Neural progenitor cell (in vitro differentiated cells): ENCODE measurements around the gene TTLL9. TPM values are rescaled to one million over a fixed set of nuclear protein-coding genes. Genes with fewer than 3 reads are reported as not detected.

ENCODE experiments used
- DNase-seq: peaks from one replicate; pipeline ENCODE4 v3.0.0-alpha.2; 2016; ENCODE audit warnings: low spot score
- H2AFZ ChIP-seq: fragments of 200-600 bp; sonication (generic); replicated peaks from 2 replicates; pipeline ENCODE4 v1.6.1; 2016; ENCODE audit warnings: antibody characterized with exemption
- H3F3A ChIP-seq: fragments of 200-600 bp; sonication (generic); 2 replicates; pipeline ENCODE4 v1.6.1; 2016; ENCODE audit warnings: antibody characterized with exemption, low read depth
- H3K27ac ChIP-seq: fragments of 200-600 bp; sonication (generic); 2 replicates; pipeline ENCODE4 v1.5.1; 2016; ENCODE audit warnings: mild to moderate bottlenecking
- H3K27me3 ChIP-seq: fragments of 200-600 bp; sonication (generic); 2 replicates; pipeline ENCODE4 v1.6.1; 2016; ENCODE audit warnings: mild to moderate bottlenecking, moderate library complexity
- H3K36me3 ChIP-seq: fragments of 200-600 bp; sonication (generic); 2 replicates; pipeline ENCODE4 v1.5.1; 2016
- H3K4me1 ChIP-seq: fragments of 200-600 bp; sonication (generic); 2 replicates; pipeline ENCODE4 v1.6.1; 2016; ENCODE audit warnings: mixed run types
- H3K4me2 ChIP-seq: fragments of 200-600 bp; sonication (generic); 2 replicates; pipeline ENCODE4 v1.6.1; 2016
- H3K4me3 ChIP-seq: fragments of 200-600 bp; sonication (generic); 2 replicates; pipeline ENCODE4 v1.5.1; 2016
- H3K79me2 ChIP-seq: fragments of 200-600 bp; sonication (generic); 2 replicates; pipeline ENCODE4 v1.6.1; 2016; ENCODE audit warnings: low read depth
- H3K9ac ChIP-seq: fragments of 200-600 bp; sonication (generic); 2 replicates; pipeline ENCODE4 v1.6.1; 2016
- H3K9me3 ChIP-seq: fragments of 200-600 bp; sonication (generic); 2 replicates; pipeline ENCODE4 v1.5.1; 2016; ENCODE audit warnings: low read depth
- H4K20me1 ChIP-seq: fragments of 200-600 bp; sonication (generic); 2 replicates; pipeline ENCODE4 v1.6.1; 2016; ENCODE audit warnings: low read depth
- H3K27ac Mint-ChIP-seq: 3 replicates; pipeline ENCODE4 v1.8.0; 2021; ENCODE audit warnings: mixed read lengths
- H3K27me3 Mint-ChIP-seq: 2 replicates; pipeline ENCODE4 v1.8.0; 2022; ENCODE audit warnings: low read depth, mild to moderate bottlenecking, inconsistent platforms, moderate library complexity, mixed read lengths; ENCODE audit not compliant: insufficient read depth
- H3K36me3 Mint-ChIP-seq: 3 replicates; pipeline ENCODE4 v1.8.0; 2021; ENCODE audit warnings: mixed read lengths
- H3K4me1 Mint-ChIP-seq: 3 replicates; pipeline ENCODE4 v1.8.0; 2021; ENCODE audit warnings: mixed read lengths
- H3K4me3 Mint-ChIP-seq: 3 replicates; pipeline ENCODE4 v1.8.0; 2021; ENCODE audit warnings: mild to moderate bottlenecking, moderate library complexity, mixed read lengths
- H3K9me3 Mint-ChIP-seq: 3 replicates; pipeline ENCODE4 v1.8.0; 2020; ENCODE audit warnings: mixed read lengths
- CTCF ChIP-seq: fragments of 200-600 bp; sonication (generic); IDR thresholded peaks from 2 replicates; pipeline ENCODE4 v1.5.1; 2017; ENCODE audit warnings: antibody characterized with exemption, mild to moderate bottlenecking
- EZH2 ChIP-seq: fragments of 200-600 bp; sonication (generic); IDR thresholded peaks from 2 replicates; pipeline ENCODE4 v1.6.1; 2017; ENCODE audit warnings: antibody characterized with exemption, mild to moderate bottlenecking, moderate library complexity
- EZH2phosphoT487 ChIP-seq: fragments of 200-600 bp; sonication (generic); IDR thresholded peaks from 2 replicates; pipeline ENCODE4 v1.6.1; 2017; ENCODE audit warnings: antibody characterized with exemption
- total RNA-seq: library from RNA; depleted of rRNA; stranded (reverse); fragments of >200 nt; gene quantifications from 2 replicates; pipeline ENCODE4 v1.2.3, GENCODE V29; 2015; ENCODE audit warnings: low replicate concordance

TTLL9 gene
- total RNA-seq, 1 donor from 2014 or later: not detected

DNA sequence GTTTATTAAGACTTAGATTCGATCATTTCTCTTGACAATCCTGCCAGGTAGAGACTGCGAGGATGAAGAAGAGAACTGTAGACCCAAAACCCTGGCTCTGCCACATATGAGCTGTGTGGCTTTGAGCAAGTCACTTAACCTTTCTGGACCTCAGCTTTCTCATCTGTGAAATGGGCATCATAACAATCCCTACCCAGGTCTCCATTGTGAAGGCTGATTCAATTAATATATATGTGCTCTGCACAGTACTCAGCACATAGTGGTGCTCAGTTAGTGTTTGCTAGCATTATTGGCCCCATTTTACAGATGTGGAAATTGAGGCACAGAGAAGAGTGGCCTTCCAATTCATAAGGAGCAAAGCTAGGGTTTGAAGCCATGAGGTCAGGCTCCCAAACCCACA lies 105.4 kb downstream of the TTLL9 start:
- no peak overlapping the region for H3K4me3 Mint-ChIP-seq
- Histone ChIP-seq H3K4me3 (no peak overlapping the region), H3K9ac (no peak overlapping the region), H3K9me3 (no peaks in the 10 kb centered on the region), H3K27me3 (peaks cover 21% of the 10 kb centered on the region), H2AFZ (no peak overlapping the region), H3K79me2 (no peaks in the 10 kb centered on the region), H3F3A (peaks cover 54% of the 10 kb centered on the region), H3K27ac (no peak overlapping the region), H4K20me1 (peaks cover 22% of the 10 kb centered on the region), H3K4me2 (peak overlapping the region; percentile 73), H3K36me3 (no peaks in the 10 kb centered on the region), H3K4me1 (peaks cover 42% of the 10 kb centered on the region)
- peaks cover 24% of the 10 kb centered on the region for H3K27me3 Mint-ChIP-seq
- no peaks in the 10 kb centered on the region for H3K36me3 Mint-ChIP-seq
- H3K27ac Mint-ChIP-seq: no peak overlapping the region
- TF ChIP-seq CTCF: no peak
- no peak for TF ChIP-seq EZH2phosphoT487
- TF ChIP-seq EZH2: no peak
- no peaks in the 10 kb centered on the region for H3K9me3 Mint-ChIP-seq
- DNase-seq: no peak
- H3K4me1 Mint-ChIP-seq: peaks cover 32% of the 10 kb centered on the region

- no peak for DNase-seq
- H3K4me2 ChIP-seq: no peak overlapping the region
- no peak overlapping the region for H3K27ac ChIP-seq
- no peaks in the 10 kb centered on the region for H3K79me2 ChIP-seq
- Mint-ChIP-seq H3K4me1 (peaks cover 32% of the 10 kb centered on the region), H3K27ac (no peak overlapping the region), H3K9me3 (no peaks in the 10 kb centered on the region), H3K36me3 (no peaks in the 10 kb centered on the region), H3K4me3 (no peak overlapping the region), H3K27me3 (peaks cover 27% of the 10 kb centered on the region)
- H3K9ac ChIP-seq: no peak overlapping the region
- TF ChIP-seq EZH2: no peak
- no peak for TF ChIP-seq EZH2phosphoT487
- TF ChIP-seq CTCF: no peak
- peaks cover 13% of the 10 kb centered on the region for H4K20me1 ChIP-seq
- no peaks in the 10 kb centered on the region for H3K36me3 ChIP-seq
- H3K4me1 ChIP-seq: peaks cover 36% of the 10 kb centered on the region
- peaks cover 9% of the 10 kb centered on the region for H3K27me3 ChIP-seq
- H3K4me3 ChIP-seq: no peak overlapping the region
- H3K9me3 ChIP-seq: no peaks in the 10 kb centered on the region
- H2AFZ ChIP-seq: no peak overlapping the region
- H3F3A ChIP-seq: peaks cover 49% of the 10 kb centered on the region
Measured at GRCh38 chr20:31977080-31977479, 106.6 kb downstream of the TTLL9 start.

DNA sequence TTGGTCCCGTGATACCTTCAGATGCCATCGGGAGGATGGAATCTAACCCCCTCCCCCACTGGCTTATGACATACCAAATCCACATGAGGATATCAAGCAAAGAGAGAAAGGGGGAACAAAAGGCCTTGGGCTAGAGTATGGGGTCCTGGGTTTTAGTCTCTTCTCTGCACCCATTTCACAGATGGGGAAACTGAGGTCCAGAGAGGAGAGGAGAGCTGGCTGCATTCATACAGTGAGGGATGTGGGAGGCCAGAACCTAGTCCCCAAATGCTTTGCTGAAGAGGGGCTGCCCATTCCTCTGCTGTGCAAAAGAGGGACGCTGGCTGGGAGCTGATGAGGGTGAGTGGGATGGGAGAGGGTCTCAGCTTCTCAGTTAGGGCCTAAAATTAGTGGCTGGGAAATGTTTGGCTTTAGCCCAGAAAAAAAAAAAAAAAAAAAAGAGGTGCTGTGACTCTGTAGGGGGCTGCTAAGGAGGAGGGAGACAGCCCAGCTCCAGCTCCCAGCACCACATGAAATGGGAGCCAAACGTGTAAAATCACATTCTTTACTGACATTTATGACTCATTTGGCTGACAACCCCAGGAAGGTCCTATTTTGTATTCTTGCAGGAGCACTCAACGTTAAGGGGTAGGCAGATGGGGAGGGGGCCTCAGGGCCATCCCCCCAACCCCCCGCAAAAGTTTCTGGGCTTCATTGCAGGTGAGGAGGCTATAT lies 109.4 kb downstream of the TTLL9 start:
- Histone ChIP-seq H4K20me1 (no peaks in the 10 kb centered on the region), H3K4me3 (no peak overlapping the region), H3K9ac (no peak overlapping the region), H3K79me2 (no peaks in the 10 kb centered on the region), H3K27me3 (no peaks in the 10 kb centered on the region), H3F3A (peaks cover 27% of the 10 kb centered on the region), H3K9me3 (no peaks in the 10 kb centered on the region), H3K4me1 (peaks cover 18% of the 10 kb centered on the region), H3K27ac (no peak overlapping the region), H2AFZ (no peak overlapping the region), H3K36me3 (no peaks in the 10 kb centered on the region), H3K4me2 (no peak overlapping the region)
- peaks cover 9% of the 10 kb centered on the region for H3K4me1 Mint-ChIP-seq
- TF ChIP-seq EZH2phosphoT487 (no peak), EZH2 (no peak), CTCF (no peak)
- no peak overlapping the region for H3K4me3 Mint-ChIP-seq
- H3K9me3 Mint-ChIP-seq: no peaks in the 10 kb centered on the region
- H3K36me3 Mint-ChIP-seq: no peaks in the 10 kb centered on the region
- H3K27ac Mint-ChIP-seq: no peak overlapping the region
- DNase-seq: no peak
- H3K27me3 Mint-ChIP-seq: peaks cover 21% of the 10 kb centered on the region
